NCI-H748 (cell line): Measurements from ENCODE around the gene ARID1B.
A peak's percentile ranks its signal among the peaks of the same experiment; 100 is the strongest.

Source experiments
- DNase-seq: peaks from one replicate; lab custom pipeline; 2025; ENCODE audit not compliant: unreplicated experiment; lab: John Stamatoyannopoulos, UW

The ARID1B gene

GRCh38 chr6:157014871-157015270, 237.7 kb downstream of the ARID1B start:
- peak; percentile 8 for DNase-seq

DNA sequence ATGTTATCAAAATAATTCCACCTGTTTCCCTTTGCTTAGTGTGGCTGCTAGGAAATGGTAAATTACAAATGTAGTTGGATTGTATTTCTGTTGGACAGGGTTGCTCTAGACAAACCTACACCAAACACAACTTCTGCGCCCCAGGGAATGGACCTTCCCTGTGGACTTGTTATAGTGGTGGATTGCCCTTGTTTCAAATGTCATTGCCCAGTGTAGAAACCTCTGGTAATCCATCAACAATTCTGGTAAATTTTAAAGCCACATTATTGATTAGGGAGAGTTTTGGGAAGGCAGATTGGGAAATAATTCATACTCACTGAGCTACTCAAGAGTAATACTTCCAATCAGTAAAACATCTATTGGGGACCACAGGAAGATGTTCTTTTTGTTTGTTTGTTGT, 239.8 kb downstream of the ARID1B start:
- no peak for DNase-seq

- DNase-seq = no peak
Observed at GRCh38 chr6:157017861-157018260, 240.7 kb downstream of the ARID1B start.

GRCh38 chr6:157019115-157019641, 242.0 kb downstream of the ARID1B start:
- peak; percentile 44 for DNase-seq

GRCh38 chr6:157019733-157020132, 242.6 kb downstream of the ARID1B start:
- peak; percentile 32 for DNase-seq

DNA sequence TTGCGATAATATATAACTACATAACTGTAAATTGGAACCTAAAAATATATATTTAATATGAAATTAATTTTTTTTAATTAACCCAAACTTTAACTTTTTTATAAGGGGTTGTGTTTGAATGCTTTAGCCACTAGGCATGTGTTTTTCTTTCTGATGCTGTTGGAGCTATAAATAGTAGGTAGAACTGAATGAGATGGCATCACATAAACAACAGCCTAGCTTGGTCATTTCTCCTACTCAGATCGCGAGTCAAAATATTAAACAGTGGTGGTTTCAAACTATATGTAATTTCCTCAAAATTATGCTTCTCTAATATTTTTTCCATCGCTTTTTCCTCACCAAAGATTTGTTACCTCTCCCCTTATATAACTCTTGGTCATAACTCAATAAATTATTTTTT, 243.2 kb downstream of the ARID1B start:
- peak; percentile 27 for DNase-seq

DNA sequence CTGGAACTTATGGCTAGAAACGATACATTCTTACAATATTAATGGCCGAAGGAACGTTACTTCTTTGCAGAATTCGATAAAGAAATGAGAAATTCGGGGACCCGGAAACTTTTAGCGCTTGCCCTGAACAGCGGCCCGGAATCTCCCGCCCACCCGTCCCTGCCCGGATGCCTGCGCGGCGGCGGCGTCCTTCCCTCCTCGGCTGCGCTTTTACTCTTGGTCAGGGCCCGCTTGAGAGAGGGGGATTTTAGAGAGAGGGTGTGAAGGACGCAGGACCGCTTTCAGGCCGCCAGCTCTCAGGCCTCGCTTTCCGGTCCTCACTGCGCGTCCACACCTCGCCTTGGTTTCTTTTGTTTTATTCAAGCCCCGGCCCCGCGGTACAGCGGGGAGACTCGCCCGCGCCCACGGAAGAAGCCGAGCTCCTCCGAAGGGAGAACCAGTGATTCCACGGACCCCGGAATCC, 243.7 kb downstream of the ARID1B start:
- DNase-seq = peak; percentile 82

DNA sequence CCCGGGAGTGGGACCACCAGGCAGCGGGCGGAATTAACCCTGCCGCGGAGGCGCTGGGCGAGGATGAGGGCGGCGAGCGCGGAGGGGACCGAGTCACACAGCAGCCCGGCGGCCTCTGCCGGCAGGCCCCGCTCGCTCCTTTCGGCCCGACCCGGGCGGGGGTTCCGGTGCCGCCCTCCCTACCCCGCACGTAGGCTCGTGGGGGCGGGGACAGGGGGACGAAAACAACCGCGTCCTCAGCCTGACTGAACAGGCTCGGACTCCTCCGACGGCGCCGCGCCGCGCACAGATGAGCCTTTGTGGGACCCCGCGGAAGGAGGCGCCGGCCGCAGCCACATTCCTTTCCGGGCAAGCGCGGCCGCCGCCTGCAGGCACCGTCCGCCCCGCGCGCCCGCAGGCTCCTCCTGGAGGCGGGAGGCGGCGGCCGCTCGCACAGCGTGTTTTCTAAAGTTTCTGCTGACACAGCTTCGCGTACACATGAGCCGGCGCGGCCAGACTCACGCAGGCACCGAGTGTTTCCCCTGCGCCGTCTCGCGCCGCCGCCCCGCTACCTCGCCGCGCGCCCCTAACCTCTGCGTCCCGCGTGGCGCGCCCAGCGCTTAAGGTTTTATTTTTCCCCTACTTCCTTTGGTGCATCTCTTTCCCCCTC, 244.3 kb downstream of the ARID1B start:
- DNase-seq = peak; percentile 94

DNA sequence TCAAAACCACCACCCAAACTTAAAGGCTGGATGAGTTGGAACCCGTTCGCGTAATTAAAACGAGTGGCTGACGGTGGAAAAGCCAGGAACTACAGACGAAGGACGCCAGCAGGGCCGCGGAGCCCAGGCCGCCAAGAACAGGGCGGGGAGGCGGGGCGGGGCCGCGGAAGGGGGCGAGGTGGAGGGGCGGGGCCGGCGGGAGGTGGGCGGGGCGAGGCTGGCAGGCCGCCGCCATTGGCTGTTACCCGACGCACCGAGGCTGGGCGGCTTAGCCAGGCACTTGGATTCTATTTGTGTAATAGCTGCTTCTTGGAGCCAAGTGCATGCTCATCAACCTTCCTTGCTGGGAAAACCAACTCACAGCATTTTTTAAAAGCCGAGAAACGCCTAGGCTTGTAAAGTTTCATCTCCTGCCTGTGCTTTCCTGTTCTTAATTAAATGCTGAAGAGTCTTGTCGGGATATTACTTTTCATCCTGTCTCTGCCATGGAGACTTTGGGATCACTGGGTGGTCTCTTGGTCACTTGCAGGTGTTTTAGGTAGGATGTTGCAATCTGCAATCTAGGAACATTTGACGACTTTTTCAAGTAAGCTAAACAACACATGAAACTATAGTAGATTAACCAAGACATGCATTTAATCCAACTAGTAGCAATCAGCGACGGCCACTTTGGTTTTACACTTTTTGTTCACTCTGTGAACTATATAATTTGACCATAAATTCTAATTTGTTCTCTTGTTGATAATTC, 245.0 kb downstream of the ARID1B start:
- peak; percentile 88 for DNase-seq

GRCh38 chr6:157023958-157024357, 246.8 kb downstream of the ARID1B start:
- DNase-seq = no peak

GRCh38 chr6:157024745-157025144, 247.6 kb downstream of the ARID1B start:
- no peak for DNase-seq

DNA sequence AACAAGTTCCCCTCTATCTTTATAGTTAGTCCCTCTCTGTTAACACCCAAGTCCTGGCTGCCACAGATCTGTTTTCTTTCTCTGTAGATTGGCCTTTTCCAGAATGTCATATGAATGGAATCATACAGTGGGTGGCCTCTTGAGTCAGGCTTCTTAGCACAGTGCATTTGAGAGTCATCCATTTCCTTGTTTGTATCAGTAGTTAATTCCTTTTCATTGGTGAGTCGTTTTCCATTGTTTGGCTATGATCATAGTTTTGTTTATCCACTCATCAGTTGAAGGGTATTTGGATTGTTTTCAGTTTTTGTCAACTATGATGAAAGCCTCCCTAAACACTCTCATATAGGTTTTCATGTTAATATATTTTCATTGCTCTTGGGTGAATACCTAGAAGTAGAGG, 248.3 kb downstream of the ARID1B start:
- DNase-seq = no peak

- no peak for DNase-seq
Observed at GRCh38 chr6:157029980-157030690, 253.0 kb downstream of the ARID1B start.

- no peak for DNase-seq
Observed at GRCh38 chr6:157030755-157031154, 253.6 kb downstream of the ARID1B start.

- DNase-seq = no peak
Observed at GRCh38 chr6:157032923-157033322, 255.7 kb downstream of the ARID1B start.

- DNase-seq = no peak
Observed at GRCh38 chr6:157033428-157034140, 256.4 kb downstream of the ARID1B start.

GRCh38 chr6:157034436-157035230, 257.5 kb downstream of the ARID1B start:
- peak; percentile 54 for DNase-seq

DNA sequence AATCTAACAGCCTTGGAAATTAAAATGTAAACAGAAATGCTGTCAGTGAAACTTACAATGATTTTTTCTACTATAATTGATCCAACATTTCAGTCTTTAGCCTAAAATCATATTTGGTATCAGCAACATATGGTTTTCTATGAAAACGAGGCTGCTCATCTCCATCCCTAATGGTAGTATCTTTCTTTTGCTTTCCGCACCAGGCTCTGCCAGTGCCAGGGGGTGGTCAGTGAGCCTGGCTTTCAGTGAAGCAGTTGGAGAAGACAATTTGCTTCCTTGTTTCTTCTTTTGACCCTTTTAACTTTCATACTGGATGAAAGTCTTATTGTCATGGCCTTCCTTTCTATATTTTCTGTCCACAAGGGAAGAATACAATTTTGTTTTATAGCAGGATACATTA, 258.4 kb downstream of the ARID1B start:
- no peak for DNase-seq

- DNase-seq = no peak
Observed at GRCh38 chr6:157036245-157036711, 259.1 kb downstream of the ARID1B start.

- no peak for DNase-seq
Observed at GRCh38 chr6:157037165-157037564, 260.0 kb downstream of the ARID1B start.
